Raji (cell line): Measurements from ENCODE around the gene GPBP1.
A peak's percentile ranks its signal among the peaks of the same experiment; 100 is the strongest.

ENCODE experiments used
- POLR2A ChIP-seq: IDR thresholded peaks from 2 replicates; pipeline ENCODE4 v1.6.1; 2011; ENCODE audit warnings: low read depth, low read length, control low read depth; ENCODE audit not compliant: insufficient read depth

The GPBP1 gene

GRCh38 chr5:57173319-57174127 lies at the start of gene GPBP1:
TSS of gene GPBP1 (plus strand) at chr5:57174059. CDS start at chr5:57214131, 40,072 bp downstream.
- TF ChIP-seq POLR2A, result peak; percentile 69

GRCh38 chr5:57128325-57128724 lies 45.5 kb upstream of the GPBP1 start:
- no peak for TF ChIP-seq POLR2A

- no peak for TF ChIP-seq POLR2A
Measured at GRCh38 chr5:57133574-57133973, 40.3 kb upstream of the GPBP1 start.

DNA sequence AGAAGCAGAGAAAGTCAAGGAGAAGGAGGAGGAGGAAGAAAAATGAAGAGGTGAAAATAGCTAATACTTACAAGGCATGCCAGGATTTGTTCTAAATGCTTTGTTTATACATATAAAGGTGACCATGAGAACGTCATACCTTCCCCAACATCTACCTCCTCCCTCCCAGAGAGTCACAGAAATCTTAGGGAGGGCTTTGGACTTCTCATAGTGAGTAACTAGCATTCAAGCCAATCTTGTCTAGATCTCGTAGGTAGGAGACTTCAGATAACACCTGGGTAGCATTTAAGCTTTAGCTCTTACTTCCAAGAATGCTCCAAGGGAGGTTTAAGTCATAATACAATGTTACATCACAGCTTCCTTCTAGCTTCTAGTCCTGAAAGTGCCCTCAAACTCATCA lies 36.5 kb upstream of the GPBP1 start:
- no peak for TF ChIP-seq POLR2A

- TF ChIP-seq POLR2A, result no peak
Measured at GRCh38 chr5:57152316-57152715, 21.5 kb upstream of the GPBP1 start.

DNA sequence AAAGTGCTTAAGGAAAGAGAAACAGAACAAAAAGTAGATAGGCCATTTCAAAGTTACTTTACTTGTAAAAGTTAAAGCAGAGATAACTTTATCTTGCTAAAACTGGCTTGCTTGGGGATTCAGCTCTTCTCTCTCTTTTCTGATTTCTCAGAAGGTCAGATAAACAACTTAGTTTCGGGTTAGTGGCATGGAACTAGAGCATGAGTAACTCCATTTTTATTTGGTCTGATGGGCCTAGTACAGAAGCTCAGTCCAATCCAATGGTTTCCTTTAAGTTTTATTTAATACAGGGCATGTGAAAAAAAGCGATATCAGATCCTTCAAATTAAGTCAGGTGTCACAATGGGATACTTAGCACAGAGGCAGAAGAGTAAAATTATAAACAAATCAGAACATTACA lies 18.8 kb upstream of the GPBP1 start:
- no peak for TF ChIP-seq POLR2A

GRCh38 chr5:57157131-57157530 lies 16.7 kb upstream of the GPBP1 start:
- no peak for TF ChIP-seq POLR2A

DNA sequence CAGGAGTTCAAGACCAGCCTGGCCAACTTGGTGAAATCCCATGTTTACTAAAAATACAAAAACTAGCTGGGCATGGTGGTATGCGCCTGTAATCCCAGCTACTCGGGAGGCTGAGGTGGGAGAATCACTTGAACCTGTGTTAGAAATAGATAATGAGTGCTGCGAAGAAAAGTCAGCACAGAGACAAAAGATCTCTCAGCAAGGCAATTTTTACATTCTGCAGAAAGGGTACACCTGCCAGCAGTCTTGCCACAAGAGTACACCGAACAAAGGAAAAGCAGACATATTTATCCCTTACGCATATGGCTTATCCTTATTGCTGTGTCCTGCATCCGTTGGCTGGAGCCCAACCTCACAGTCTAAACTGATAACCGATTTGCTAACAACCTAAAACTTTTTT lies 16.2 kb upstream of the GPBP1 start:
- no peak for TF ChIP-seq POLR2A

DNA sequence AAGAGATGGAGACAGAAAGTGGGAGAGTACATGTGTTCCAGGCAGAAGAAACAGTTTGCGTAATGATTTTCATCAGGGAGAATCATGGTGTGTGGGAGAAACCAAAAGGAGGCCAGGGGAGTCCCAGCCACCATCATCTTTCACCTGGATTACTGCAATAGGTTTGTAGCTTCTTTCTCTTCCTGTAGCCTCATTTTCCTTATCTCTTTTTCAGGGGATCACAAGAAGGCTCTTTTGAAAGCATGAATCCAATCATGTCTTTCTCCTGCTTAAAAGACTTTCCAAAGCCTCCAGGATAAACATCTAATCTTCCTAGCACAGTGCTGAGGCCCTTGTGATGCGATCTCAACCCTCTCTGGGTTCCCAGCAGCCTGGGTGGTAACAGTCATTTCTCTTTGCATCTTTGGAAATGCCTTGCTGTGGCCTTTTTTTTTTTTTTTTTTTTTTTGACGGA lies 10.3 kb upstream of the GPBP1 start:
- TF ChIP-seq POLR2A, result no peak

- no peak for TF ChIP-seq POLR2A
Measured at GRCh38 chr5:57164124-57164523, 9.7 kb upstream of the GPBP1 start.

DNA sequence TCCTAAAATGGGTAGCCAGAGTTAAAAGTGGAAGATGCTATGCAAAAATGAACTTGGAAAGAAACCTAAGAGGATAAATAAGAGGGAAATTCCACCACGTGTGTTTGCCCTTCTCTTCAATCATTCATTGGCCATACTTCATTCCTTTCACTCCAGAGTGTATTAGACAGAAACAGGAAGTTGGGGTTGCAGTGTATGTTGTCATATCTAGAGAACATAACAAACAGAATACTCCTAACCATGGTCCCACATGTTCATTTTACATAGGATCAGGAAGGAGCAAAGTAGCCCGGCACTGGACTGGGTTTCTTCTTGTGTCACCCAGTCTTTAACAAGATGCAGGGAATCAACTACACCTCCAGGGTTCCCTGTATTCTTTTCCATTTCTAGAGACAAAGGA lies 7.6 kb upstream of the GPBP1 start:
- no peak for TF ChIP-seq POLR2A

GRCh38 chr5:57167201-57167600 lies 6.7 kb upstream of the GPBP1 start:
- no peak for TF ChIP-seq POLR2A

GRCh38 chr5:57171816-57172465 lies 1.9 kb upstream of the GPBP1 start:
- TF ChIP-seq POLR2A, result no peak

DNA sequence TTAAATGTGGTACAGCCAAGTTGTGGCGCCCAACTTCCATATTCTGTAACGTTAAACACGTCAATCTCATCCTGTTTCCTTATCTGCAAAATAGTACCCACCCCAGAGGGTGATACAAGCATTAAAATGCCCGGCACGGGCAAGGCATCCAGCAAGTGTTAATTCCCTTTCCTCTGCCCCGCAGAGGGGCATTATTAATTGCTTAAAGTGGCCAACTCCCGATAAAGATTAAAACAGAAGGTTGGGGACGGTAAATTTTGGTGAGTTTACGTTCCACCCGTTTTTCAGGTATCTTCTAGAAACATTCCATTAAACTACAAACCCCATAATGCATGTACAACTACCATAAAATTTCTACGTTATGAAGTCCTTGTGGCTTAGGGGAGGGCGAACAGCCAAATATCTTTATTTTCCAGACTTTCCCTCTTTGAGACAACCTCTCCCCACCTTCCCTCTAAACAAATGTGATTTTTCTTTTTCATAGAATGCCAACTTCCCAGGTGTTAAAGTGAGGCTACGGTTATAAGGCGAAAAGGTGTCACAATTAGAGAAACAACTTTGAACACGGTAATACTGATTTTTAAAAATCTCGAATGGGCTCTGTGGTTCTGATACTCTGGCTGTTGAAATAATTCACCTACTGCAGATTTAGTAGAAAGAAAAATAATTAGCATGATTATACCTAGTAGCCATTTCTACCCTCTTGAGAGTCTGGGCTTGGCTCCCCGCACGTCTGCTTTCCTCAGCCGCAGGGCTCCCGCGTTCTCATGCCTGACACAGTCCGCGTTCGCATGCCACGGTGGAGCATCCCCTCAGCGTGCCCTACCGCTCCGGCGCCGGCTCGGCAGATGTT lies 1.2 kb upstream of the GPBP1 start:
- TF ChIP-seq POLR2A, result no peak

DNA sequence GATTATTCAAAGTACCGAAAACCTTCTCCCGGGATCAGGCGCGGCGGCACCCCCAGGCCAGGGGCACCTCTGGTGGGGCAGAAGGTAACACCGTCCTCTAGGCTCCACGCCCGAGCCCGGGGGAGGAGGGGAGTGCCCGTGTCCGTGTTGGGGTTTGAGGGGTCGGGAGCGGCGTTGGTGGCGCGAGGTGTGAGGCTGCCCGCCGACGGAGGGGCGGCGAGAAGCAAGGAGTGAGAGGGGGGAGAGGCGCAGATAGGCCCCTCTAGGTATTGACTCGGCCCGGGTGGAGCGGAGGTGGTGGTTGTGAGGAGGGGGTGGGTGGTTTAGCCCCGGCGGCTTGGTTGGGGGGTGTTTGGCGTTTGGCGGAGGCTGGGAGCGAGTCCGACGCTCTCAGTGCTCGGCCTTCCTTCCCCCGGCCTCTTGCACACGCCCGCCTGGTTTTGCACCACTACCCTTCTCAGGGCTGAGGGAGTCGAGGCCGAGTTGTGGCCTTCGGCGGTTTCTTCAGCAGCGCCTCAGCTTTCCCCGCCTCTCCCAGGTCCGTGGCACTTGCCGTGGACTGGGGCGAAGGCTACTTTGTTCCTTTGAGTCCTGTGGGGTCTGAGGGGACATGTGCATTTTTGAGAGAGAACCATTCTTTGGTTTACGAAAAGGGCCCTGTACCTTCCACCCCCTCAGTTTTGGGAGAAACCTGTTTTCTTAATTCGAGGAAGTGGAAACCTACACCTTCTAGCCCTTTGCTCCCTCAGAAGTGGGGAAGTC lies 450 bp downstream of the GPBP1 start:
- peak; percentile 35 for TF ChIP-seq POLR2A
